GM21515 (cell line): Measurements from ENCODE around the gene TJP2.
A peak's percentile ranks its signal among the peaks of the same experiment; 100 is the strongest.
"Not testable (repeated sequence)": the region's sequence is repeated elsewhere in the genome, so short reads cannot be mapped to it uniquely, and the experiment has no call there.

Source experiments
- ATAC-seq: cut with Tn5 transposase; IDR thresholded peaks from one replicate; pipeline ENCODE4 v1.9.1; 2021; ENCODE audit not compliant: unreplicated experiment

Gene TJP2

DNA sequence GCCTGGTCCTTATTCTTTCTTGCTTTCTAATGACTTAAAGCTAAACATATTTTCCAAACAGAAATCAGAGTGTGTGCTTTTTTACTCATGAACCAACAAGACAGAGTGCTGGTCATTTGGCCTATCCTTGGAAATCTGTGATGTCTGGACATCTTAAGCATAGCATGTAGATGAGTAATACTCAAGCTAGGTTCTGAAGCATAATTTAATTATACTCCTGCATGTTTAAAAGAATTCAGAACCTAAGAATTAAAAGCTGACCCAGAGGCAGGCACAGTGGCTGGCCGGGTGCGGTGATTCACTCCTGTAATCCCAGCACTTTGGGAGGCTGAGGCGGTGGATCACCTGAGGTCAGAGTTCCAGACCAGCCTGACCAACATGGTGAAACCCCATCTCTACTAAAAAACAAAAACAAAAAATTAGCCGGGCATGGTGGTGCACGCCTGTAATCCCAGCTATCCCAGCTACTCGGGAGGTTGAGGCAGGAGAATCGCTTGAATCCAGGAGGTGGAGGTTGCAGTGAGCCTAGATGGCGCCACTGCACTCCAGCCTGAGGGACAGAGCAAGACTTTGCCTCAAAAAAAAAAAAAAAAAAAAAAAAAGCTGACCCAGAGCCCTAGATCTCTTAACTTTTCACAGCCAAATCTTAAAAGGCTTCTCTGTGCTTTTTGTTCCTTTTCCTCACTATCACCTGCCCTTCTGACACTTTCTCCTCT, 16.2 kb upstream of the TJP2 start:
- ATAC-seq: no peak

DNA sequence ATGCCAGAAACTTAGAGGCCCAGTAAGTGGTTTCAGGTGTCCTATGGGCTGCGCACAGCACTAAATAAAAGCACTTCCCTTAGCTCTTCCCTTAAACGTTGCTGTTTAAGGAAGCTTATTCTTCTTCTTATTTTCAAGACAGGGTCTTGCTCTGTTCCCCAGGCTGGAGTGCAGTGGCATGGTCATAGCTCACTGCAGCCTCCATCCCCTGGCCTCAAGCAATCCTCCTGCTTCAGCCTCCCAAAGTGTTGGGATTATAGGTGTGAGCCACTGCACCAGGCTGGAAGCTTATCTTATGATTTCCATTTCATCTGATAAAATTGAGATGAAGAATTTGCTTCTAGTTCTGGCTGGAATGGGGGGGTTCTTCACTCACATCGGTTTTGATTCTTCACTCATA, 15.6 kb upstream of the TJP2 start:
- no peak for ATAC-seq

DNA sequence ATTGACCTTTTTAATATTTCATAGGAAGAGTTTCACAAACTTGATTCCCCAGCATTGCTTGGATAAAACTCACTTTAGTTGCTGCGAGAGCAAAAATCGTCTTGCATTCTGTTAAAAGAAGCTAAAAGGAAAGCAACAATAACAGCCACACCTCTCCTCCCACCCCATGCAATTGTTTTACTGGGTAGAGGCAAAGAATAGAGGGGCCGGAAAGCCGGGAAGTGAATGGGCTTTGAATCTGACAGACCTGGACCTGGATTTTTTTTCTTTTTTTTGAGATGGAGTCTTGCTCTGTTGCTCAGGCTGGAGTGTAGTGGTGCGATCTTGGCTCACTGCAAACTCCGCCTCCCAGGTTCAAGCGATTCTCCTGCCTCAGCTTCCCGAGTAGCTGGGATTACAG, 9.5 kb upstream of the TJP2 start:
- not testable (repeated sequence) for ATAC-seq

DNA sequence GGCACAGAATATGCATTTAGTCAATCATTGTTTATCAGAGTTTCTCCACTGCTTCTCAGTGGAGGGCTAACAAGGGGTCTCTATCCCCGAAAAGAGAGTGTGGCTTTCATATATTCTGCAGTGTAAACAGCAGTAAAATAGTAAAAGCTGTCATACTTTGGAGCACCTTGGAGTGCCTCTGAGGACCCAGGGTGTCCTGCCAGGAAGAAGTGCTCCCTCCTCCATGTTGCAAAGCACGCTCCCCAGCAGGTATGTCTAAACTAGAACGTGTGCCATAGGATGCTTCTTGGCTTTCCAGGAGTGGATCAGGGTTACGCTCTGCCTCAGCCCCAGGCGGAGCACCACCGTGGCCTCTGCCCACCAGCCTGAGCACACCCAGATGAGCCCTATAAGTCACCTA, 8.5 kb upstream of the TJP2 start:
- no peak for ATAC-seq

DNA sequence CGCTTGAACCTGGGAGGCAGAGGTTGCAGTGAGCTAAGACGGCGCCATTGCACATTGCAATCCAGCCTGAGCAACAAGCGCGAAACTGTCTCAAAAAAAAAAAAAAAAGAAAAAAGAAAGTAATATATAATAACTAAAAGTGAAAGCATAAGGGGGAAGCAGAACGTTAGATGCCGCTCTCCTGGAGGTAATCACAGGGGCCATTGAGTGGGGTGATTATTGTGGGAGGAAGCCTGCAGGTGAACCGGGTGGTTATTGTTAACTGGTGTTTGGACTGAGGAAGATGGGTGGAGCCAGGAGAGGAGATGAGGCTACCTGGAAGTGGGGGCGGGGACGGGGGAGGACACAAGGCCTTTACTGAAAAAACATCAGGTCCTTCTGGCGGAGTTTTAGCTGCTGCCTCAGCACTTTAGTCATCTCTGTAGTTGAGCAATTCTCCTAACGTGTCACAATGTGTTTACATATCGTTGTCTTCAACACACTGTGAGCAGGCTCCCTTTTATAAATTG, 5.3 kb upstream of the TJP2 start:
- peak; percentile 53 for ATAC-seq

DNA sequence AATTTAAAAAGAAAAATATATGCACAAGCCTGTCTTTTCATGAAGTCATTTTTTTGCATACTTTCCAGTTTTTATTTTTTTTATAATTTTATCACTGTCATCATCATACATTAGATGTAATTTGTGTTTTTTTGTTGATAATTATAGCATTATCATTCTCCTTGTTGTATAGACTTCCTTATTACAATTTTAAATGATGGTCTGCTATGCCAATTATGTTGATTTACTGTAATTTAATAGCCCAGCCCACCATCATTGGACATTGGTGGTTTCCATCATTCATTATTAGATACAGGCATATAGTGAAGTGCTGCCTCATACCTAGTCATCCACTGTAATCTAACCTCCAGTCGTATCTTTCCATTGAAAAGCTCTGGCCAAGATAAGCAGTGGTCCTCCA, 3.8 kb upstream of the TJP2 start:
- no peak for ATAC-seq

DNA sequence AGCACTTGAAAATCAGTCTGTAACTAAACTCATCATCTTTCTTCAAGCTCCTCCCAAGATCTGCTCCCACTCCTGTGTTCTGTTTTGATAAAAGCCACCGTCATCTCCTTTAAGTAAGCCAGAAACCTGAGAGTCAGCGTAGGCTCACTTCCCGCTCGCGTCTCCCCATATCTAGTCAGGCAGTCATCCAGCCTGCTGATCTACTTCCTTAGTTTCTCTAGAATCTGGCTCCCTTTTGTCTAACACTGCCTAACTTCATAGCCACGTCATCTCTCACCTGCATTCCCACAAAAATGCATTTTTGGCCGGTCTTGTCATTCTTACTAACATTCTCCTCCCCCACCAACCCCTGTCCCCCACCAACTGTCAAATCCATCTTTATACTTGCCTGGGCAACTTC, 3.0 kb upstream of the TJP2 start:
- no peak for ATAC-seq

DNA sequence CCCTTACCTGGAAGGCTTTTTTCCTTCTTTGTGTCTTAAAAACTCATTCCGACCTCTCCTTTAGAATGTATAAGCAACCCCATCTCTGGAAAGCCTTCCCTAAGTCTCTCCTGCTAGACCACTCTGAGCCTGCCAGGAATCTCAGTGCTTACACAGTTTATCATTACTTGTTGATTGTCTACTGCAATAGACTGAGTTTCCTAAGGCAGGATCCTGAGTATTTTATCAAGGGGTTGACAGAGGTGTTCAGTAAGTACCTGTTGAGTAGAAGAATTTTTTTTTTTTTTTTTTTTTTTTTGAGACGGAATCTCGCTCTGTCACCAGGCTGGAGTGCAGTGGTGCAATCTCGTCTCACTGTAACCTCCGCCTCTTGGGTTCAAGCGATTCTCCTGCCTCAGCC, 2.6 kb upstream of the TJP2 start:
- ATAC-seq: no peak

DNA sequence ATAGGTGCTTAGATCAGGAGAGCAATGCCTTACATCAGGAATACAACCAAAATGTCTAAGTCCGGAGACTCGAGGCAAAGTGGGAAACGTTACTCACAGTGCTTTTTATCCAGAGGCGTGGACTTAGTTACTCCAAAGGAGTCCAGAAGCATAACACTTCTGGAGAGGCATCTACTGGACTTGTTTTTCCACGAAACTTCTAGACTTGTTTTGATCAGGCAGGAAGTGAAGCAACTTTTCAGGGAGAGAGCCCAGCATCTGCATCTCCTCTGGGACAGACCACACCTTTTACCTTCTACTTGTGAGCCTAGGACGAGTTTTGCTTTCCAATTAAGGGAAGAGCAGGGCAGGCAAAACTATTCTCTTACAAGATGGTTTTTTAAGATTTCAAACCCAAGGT, 1.2 kb upstream of the TJP2 start:
- ATAC-seq: no peak

DNA sequence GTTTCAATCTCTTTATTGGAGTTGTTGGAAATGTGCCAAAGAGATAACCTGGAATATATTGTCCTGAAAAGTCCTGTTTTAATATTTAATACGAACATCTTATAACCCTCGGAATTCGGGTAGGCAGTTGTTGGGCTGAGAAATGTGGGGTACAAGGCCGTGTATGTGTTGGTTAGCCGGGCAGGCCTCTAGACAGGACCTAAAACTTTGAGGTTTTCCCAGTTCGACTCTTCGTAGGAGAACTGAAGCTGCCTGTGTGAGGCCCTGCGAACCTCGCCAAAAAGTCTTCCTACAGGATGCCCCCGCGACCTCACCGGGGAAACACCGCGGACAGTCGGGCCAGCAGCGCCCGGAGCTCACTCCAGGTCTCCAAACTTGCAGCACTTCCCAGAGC, 583 bp upstream of the TJP2 start:
- ATAC-seq: no peak

DNA sequence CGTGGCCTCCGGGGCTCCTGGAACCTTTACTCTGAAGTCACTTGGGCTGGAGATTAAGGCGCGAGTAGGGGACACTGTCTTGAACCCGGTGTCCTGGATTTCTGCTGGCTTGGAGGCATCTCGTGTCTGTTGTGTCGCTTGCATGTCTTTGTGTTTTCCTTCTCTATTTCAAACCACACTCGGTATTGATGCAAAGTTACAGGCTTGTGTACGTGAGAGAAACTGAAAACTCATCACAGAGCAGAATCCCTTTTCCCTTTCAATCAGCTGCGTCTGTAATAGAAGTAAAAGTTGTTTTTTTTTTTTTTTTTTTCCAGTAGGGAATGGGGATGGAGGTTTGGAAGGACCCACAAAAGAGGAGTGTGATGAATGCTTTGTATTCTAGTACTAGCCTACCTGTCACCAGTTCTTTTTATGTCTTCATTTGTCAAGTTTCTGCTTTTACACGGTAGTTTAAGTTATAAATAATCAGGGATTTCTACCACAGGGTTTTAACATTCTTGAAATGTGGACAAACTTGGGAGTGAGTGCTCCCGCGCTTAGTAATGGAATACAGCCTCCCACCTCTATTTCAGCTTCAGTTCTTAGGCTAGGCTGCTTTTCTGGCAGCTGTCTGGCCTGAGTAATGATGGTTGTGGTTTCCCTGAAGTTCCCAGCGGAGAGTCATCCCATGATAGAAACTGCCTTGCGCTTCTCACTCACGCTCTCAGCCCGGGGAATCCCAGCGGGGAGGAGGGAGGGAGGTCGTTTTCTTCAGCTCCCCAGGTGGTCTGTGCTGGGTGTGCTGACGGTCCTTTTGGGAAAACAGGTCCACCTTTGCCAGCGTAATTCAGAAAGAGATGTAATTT, 763 bp downstream of the TJP2 start:
- peak; percentile 45 for ATAC-seq

DNA sequence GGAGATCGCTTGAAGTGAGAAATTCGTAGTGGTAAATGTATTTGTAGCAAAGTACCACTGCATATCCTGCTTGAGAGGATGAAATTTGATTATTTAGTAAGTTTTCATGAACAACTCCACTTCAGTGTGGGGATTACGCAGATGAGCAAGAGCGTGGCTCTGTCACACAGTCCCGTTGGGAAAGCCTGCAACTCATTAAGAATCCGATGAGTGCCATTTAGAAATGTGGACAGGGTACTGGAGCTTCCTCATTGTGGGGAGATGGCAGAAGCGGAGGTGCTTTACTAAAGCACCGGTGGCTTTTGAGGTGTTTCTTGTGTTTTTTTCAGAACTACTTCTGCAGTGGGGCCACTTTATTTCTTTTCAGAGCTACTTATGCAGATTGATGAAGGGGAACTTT, 1.4 kb downstream of the TJP2 start:
- ATAC-seq: peak; percentile 26

DNA sequence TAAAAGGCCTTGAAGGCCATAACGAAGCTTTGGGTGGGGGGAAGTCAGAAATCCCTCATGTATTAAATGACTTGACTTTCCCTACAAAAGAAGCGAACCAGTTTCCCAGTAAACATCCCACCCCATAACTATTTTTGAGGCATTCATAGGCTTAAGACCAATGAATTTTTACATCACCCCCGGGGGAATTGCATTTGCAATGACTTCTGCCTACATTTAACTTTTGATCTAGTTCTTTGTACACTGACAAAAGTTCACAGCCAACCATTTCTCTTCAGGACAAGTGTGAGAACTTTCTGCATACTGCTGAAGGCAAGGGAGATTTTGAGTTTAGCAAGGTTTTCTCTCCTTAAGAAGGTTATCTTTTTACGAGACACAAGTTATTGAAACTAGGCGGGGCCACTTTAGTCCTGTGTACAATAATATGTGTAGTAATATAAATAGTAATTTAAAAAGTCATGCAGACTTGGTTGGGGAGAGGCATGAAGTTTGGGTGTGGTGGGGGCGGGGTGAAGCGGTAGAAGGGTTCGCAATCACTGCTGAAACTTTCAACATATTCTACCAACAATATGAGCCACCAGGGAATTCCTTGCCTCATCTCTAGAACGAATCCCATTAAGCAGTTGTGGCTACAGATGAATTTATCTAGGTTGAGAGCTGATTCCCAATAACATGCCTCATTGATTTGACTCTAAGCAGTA, 2.5 kb downstream of the TJP2 start:
- no peak for ATAC-seq

DNA sequence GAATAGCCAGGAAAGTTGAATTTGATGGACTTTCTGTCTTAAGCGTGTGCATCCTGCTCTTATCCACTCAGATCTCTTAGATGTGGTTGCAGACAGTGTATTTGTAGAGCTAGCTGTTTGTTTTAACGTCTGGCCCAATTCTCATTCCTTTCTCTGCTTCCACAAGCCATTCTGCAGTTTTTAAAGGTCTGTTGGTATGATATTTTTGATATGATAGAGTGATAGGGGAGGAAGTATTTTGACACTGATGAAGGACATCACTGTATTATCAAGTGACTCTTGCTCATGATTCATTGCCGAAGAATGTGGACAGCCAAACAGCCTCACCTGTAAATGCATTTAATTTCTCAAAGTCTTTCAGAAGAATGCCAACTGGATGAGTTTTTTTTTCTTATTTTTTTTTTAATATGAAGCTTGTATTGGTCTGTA, 4.5 kb downstream of the TJP2 start:
- ATAC-seq: no peak

DNA sequence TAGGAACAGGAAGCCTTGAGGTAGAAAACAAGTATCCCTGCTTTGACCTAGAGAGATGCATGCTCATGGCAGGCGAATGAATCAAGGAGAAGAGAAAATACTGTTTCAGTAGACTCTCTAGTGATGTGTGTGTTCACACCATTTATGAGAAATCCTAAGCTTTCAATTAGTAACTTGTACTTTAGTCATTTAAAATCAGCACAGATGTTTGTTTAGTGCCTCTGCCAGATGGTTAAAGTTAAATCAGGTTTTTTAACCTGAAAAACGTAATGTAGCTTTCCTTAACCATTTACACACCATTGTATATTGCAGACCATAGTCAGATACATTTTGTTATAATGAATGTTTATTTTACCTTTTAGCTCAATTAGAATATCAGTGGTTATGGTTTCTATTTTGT, 5.0 kb downstream of the TJP2 start:
- no peak for ATAC-seq

DNA sequence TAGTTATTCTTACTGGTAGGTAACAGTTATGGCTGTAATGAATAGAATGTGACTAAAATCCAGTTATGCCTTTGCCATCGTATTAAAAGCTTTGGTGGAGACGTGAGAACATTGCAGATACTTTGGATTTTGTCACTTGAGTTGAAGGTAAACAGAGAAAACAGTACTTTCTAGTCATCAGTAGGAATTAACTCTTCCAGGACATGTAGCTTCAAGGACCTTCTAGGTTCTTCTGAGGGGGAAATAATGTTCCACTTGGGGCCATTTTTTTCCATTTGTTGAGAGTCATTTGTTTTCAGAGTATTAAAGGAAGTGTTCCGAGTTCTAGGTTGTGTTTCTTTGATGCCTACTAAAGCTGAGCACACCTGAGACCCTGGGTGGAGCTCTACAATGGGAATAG, 6.1 kb downstream of the TJP2 start:
- ATAC-seq: no peak

DNA sequence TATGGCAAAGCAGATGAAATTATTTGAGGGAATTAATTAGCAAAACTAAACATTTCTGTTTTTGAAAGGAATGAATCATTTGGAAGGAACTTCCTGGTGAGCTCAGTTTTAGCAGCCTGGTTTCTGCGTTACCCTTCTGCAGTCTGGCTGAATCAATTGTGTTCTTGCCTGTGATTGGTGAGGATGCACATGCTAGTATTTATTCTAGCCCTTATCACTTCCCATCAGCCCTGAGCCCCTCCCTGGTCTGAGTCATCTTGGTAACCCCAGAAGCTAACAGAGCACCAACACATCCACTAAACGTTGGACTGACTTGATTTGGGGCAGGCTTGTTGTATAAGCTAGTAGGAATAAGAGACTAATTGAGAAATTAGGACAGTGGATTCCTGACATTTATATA, 6.6 kb downstream of the TJP2 start:
- ATAC-seq: no peak

DNA sequence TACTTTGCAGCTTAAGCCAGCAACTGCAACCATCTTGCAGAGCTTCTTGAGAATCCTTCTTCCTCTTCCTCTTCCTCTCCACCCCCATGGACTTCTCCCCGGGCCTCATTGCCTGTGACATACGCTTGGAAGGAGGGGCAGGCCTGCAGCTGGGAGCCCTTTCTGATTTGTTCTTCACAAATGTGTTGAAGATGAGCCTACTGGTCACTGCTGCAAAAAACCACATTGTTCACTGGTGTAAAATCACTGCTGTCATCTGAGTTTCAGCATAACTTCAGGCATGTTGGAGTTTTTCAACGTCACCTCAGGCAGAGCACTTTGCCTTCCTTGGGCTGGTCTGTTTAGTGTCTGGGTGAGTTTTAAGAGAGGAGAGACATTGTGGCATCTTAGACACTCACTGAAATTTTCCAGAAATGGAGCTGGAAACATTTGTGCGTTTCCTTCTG, 7.9 kb downstream of the TJP2 start:
- no peak for ATAC-seq

DNA sequence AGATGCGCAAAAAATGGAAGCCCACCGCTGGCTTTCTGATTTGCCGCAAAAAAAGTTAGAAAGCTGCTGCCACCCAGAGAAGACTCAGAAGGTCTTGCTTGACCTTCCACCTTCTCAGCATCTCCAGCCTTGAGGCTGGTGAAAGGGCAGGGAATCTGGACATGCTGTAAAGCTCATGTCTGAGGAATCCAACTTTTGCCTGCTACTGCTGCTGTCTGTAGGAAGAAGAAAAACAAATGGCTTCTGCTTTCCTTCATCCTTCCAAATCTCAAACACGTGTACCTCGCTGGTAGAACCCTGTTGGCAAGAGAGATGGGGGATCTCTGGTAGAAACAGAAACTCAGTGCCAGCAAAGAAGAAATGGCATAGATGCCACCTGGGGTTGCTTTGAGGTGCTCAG, 10.2 kb downstream of the TJP2 start:
- ATAC-seq: no peak

DNA sequence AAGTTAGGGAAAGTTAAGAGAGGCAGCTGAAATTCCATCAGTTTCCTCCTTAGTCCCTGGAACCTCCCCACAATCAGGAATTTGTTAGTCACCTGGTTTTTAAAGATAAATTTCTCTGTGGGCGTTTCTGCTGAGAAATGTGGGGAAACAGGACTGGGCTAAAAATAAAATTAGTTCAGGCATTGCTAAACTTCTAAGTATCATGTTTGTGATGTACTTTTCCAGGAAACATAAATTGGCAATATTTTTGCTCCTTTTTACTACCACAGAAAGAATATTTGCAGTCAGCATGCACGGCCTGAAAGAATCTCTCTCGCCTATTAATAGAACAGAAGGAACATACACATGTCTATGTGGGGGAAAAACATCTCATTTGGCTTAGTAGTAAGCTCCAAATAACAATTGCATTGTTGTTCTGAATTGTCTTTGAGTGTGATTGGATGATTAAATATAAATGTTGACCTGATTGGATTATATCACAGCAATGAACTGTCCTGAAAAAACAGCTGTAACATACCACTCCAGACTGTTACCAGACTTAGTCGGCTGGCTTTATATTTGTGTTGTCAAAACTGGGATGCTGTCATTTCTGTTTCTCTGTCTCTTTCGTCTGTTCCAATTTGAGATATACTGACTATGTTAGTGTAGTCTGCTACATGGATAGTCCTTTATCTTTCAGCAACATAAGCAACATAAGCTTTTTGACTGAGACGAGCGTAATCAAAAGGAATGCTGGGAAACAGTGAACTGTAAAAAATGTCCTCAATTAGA, 12.9 kb downstream of the TJP2 start:
- ATAC-seq: no peak

DNA sequence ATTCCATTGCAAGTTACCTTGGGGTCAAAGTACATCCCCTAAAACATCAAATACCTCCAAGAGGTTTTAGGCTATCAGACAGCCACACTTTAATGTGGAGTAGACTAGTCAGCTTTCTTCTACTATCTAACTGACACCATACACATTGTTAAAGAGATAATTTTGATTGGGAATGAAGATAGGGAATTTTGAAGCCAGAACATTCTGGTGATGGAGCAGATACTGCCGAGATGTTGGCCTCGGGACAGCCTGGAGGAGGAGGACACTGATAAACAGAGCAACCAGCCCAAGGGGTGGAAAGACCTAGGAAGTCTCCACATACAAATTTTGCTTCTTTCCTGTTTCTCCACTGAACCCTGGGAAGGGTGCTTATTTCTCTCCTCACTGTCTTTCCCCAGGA, 14.9 kb downstream of the TJP2 start:
- no peak for ATAC-seq
